Neural progenitor cell (in vitro differentiated cells): Measurements from ENCODE around the gene KANSL3. TPM values are rescaled to one million over a fixed set of nuclear protein-coding genes. Genes with fewer than 3 reads are reported as not detected.

ENCODE experiments used
- DNase-seq: peaks from one replicate; pipeline ENCODE4 v3.0.0-alpha.2; 2016; ENCODE audit warnings: low spot score
- H2AFZ ChIP-seq: fragments of 200-600 bp; sonication (generic); replicated peaks from 2 replicates; pipeline ENCODE4 v1.6.1; 2016; ENCODE audit warnings: antibody characterized with exemption
- H3F3A ChIP-seq: fragments of 200-600 bp; sonication (generic); 2 replicates; pipeline ENCODE4 v1.6.1; 2016; ENCODE audit warnings: antibody characterized with exemption, low read depth
- H3K27ac ChIP-seq: fragments of 200-600 bp; sonication (generic); 2 replicates; pipeline ENCODE4 v1.5.1; 2016; ENCODE audit warnings: mild to moderate bottlenecking
- H3K27me3 ChIP-seq: fragments of 200-600 bp; sonication (generic); 2 replicates; pipeline ENCODE4 v1.6.1; 2016; ENCODE audit warnings: mild to moderate bottlenecking, moderate library complexity
- H3K36me3 ChIP-seq: fragments of 200-600 bp; sonication (generic); 2 replicates; pipeline ENCODE4 v1.5.1; 2016
- H3K4me1 ChIP-seq: fragments of 200-600 bp; sonication (generic); 2 replicates; pipeline ENCODE4 v1.6.1; 2016; ENCODE audit warnings: mixed run types
- H3K4me2 ChIP-seq: fragments of 200-600 bp; sonication (generic); 2 replicates; pipeline ENCODE4 v1.6.1; 2016
- H3K4me3 ChIP-seq: fragments of 200-600 bp; sonication (generic); 2 replicates; pipeline ENCODE4 v1.5.1; 2016
- H3K79me2 ChIP-seq: fragments of 200-600 bp; sonication (generic); 2 replicates; pipeline ENCODE4 v1.6.1; 2016; ENCODE audit warnings: low read depth
- H3K9ac ChIP-seq: fragments of 200-600 bp; sonication (generic); 2 replicates; pipeline ENCODE4 v1.6.1; 2016
- H3K9me3 ChIP-seq: fragments of 200-600 bp; sonication (generic); 2 replicates; pipeline ENCODE4 v1.5.1; 2016; ENCODE audit warnings: low read depth
- H4K20me1 ChIP-seq: fragments of 200-600 bp; sonication (generic); 2 replicates; pipeline ENCODE4 v1.6.1; 2016; ENCODE audit warnings: low read depth
- H3K27ac Mint-ChIP-seq: 3 replicates; pipeline ENCODE4 v1.8.0; 2021; ENCODE audit warnings: mixed read lengths
- H3K27me3 Mint-ChIP-seq: 2 replicates; pipeline ENCODE4 v1.8.0; 2022; ENCODE audit warnings: low read depth, mild to moderate bottlenecking, inconsistent platforms, moderate library complexity, mixed read lengths; ENCODE audit not compliant: insufficient read depth
- H3K36me3 Mint-ChIP-seq: 3 replicates; pipeline ENCODE4 v1.8.0; 2021; ENCODE audit warnings: mixed read lengths
- H3K4me1 Mint-ChIP-seq: 3 replicates; pipeline ENCODE4 v1.8.0; 2021; ENCODE audit warnings: mixed read lengths
- H3K4me3 Mint-ChIP-seq: 3 replicates; pipeline ENCODE4 v1.8.0; 2021; ENCODE audit warnings: mild to moderate bottlenecking, moderate library complexity, mixed read lengths
- H3K9me3 Mint-ChIP-seq: 3 replicates; pipeline ENCODE4 v1.8.0; 2020; ENCODE audit warnings: mixed read lengths
- CTCF ChIP-seq: fragments of 200-600 bp; sonication (generic); IDR thresholded peaks from 2 replicates; pipeline ENCODE4 v1.5.1; 2017; ENCODE audit warnings: antibody characterized with exemption, mild to moderate bottlenecking
- EZH2 ChIP-seq: fragments of 200-600 bp; sonication (generic); IDR thresholded peaks from 2 replicates; pipeline ENCODE4 v1.6.1; 2017; ENCODE audit warnings: antibody characterized with exemption, mild to moderate bottlenecking, moderate library complexity
- EZH2phosphoT487 ChIP-seq: fragments of 200-600 bp; sonication (generic); IDR thresholded peaks from 2 replicates; pipeline ENCODE4 v1.6.1; 2017; ENCODE audit warnings: antibody characterized with exemption
- total RNA-seq: library from RNA; depleted of rRNA; stranded (reverse); fragments of >200 nt; gene quantifications from 2 replicates; pipeline ENCODE4 v1.2.3, GENCODE V29; 2015; ENCODE audit warnings: low replicate concordance

The KANSL3 gene
- total RNA-seq, 1 donor from 2014 or later: 32.9 TPM

- Histone ChIP-seq H3K27ac (no peak overlapping the region), H3K79me2 (no peaks in the 10 kb centered on the region), H3K9ac (no peak overlapping the region), H3K4me2 (no peak overlapping the region), H2AFZ (no peak overlapping the region), H3K4me1 (no peaks in the 10 kb centered on the region), H3K27me3 (no peaks in the 10 kb centered on the region), H3F3A (no peaks in the 10 kb centered on the region), H3K36me3 (no peaks in the 10 kb centered on the region), H3K4me3 (no peak overlapping the region), H3K9me3 (no peaks in the 10 kb centered on the region), H4K20me1 (no peaks in the 10 kb centered on the region)
- Mint-ChIP-seq H3K4me3 (no peak overlapping the region), H3K9me3 (no peaks in the 10 kb centered on the region), H3K27ac (no peak overlapping the region), H3K27me3 (peaks cover 4% of the 10 kb centered on the region), H3K4me1 (no peaks in the 10 kb centered on the region), H3K36me3 (no peaks in the 10 kb centered on the region)
- no peak for TF ChIP-seq EZH2phosphoT487
- peak; percentile 4 for TF ChIP-seq CTCF
- DNase-seq: no peak
Observed at GRCh38 chr2:96579422-96579821, 58.7 kb downstream of the KANSL3 start.

GRCh38 chr2:96578731-96579130 is 59.4 kb downstream of the KANSL3 start:
- no peak for TF ChIP-seq EZH2phosphoT487
- no peak for TF ChIP-seq EZH2
- no peak for TF ChIP-seq CTCF
- Histone ChIP-seq H2AFZ (no peak overlapping the region), H3F3A (no peaks in the 10 kb centered on the region), H3K9ac (no peak overlapping the region), H3K36me3 (no peaks in the 10 kb centered on the region), H3K27me3 (no peaks in the 10 kb centered on the region), H3K79me2 (no peaks in the 10 kb centered on the region), H3K27ac (no peak overlapping the region), H4K20me1 (no peaks in the 10 kb centered on the region), H3K9me3 (no peaks in the 10 kb centered on the region), H3K4me3 (no peak overlapping the region), H3K4me1 (no peaks in the 10 kb centered on the region), H3K4me2 (no peak overlapping the region)
- DNase-seq: no peak
- Mint-ChIP-seq H3K9me3 (no peaks in the 10 kb centered on the region), H3K27me3 (peaks cover 4% of the 10 kb centered on the region), H3K4me3 (no peak overlapping the region), H3K4me1 (no peaks in the 10 kb centered on the region), H3K36me3 (no peaks in the 10 kb centered on the region), H3K27ac (no peak overlapping the region)

- H3K4me3 Mint-ChIP-seq: no peak overlapping the region
- no peaks in the 10 kb centered on the region for H3K4me1 Mint-ChIP-seq
- H3F3A ChIP-seq: no peaks in the 10 kb centered on the region
- no peaks in the 10 kb centered on the region for H4K20me1 ChIP-seq
- no peak for DNase-seq
- no peak overlapping the region for H3K4me3 ChIP-seq
- no peak for TF ChIP-seq CTCF
- TF ChIP-seq EZH2: no peak
- TF ChIP-seq EZH2phosphoT487: no peak
- no peak overlapping the region for H3K27ac ChIP-seq
- no peaks in the 10 kb centered on the region for H3K9me3 Mint-ChIP-seq
- H3K4me1 ChIP-seq: no peaks in the 10 kb centered on the region
- H3K9ac ChIP-seq: no peak overlapping the region
- H3K79me2 ChIP-seq: no peaks in the 10 kb centered on the region
- H3K36me3 Mint-ChIP-seq: no peaks in the 10 kb centered on the region
- no peak overlapping the region for H2AFZ ChIP-seq
- no peak overlapping the region for H3K4me2 ChIP-seq
- no peak overlapping the region for H3K27ac Mint-ChIP-seq
- no peaks in the 10 kb centered on the region for H3K36me3 ChIP-seq
- no peaks in the 10 kb centered on the region for H3K9me3 ChIP-seq
- H3K27me3 ChIP-seq: no peaks in the 10 kb centered on the region
- H3K27me3 Mint-ChIP-seq: peaks cover 6% of the 10 kb centered on the region
Observed at GRCh38 chr2:96577501-96577900, 60.6 kb downstream of the KANSL3 start.
